Measurements from ENCODE around the gene CCDC7. TPM values are rescaled to one million over a fixed set of nuclear protein-coding genes. Genes with fewer than 3 reads are reported as not detected.

The CCDC7 gene
- total RNA-seq, 1 experiment from 2014 or later: 4.0 TPM

DNA sequence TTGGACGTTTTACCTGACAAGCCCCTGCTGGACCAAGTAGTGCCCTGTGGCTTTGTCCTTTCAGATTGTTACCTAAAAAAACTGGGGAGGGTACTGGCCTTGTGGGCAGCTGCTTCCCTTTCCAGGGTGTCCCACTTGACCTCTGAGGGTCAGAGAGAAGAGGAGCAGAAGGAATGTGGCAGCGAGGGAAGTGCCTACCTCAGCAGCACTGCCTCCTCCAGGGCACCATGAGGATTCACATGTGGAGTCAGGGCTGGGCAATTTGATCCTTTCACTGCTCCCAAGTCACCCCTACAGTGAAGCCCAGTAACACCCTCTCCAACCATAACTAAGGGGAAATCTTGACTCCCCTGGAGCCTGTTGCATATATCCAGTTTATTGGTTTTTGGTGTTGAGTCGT, 447.5 kb downstream of the CCDC7 start:
- peaks cover 16 to 22% of the 10 kb centered on the region in 2 experiments for H3K36me3 ChIP-seq (ENCODE audit: control insufficient read depth in 1 of 2, insufficient read depth in 2 of 2, low read length in 2 of 2)
- no peak overlapping the region for H3K9ac ChIP-seq (ENCODE audit: low read length)
- no peaks in the 10 kb centered on the region for H3K9me2 ChIP-seq (ENCODE audit: insufficient read depth)
- no peaks in the 10 kb centered on the region for H4K20me1 ChIP-seq (ENCODE audit: insufficient read depth)
- POLR2A ChIA-PET: no interaction called here
- no peak overlapping the region for H3K27ac ChIP-seq (ENCODE audit: low read depth, low read length)
- BruUV-seq (replicated peaks): no TSS peak
- H3K27me3 ChIP-seq (ENCODE audit: insufficient read depth, low read length): no peaks in the 10 kb centered on the region
- CTCF ChIA-PET: no interaction called here
- H2AFZ ChIP-seq (ENCODE audit: low read depth, low read length, poor library complexity, severe bottlenecking): no peak overlapping the region
- H3K4me1 ChIP-seq (ENCODE audit: control insufficient read depth in 1 of 2, insufficient read depth in 2 of 2, low read length in 2 of 2): no peaks in the 10 kb centered on the region
- DNase-seq (ENCODE audit: low read depth, low spot score) (no peak), ATAC-seq (peak; percentile 89)
- RAD21 ChIA-PET (ENCODE audit: low non-redundant PET in 1 of 2, low total read pairs in 2 of 2, uncharacterized antibody in 2 of 2, unreplicated experiment in 2 of 2): no interaction called here
- no peaks in the 10 kb centered on the region for H3K9me3 ChIP-seq (ENCODE audit: control insufficient read depth in 1 of 2, insufficient read depth in 1 of 2, low read depth in 1 of 2, low read length in 2 of 2)
- intact Hi-C loops (cut with micrococcal nuclease): no loop called here
- no peak overlapping the region for H3K4me2 ChIP-seq (ENCODE audit: low read length)
- no peaks in the 10 kb centered on the region for H3K79me2 ChIP-seq (ENCODE audit: insufficient read depth, low read length)
- TF ChIP-seq, protein P1, sequence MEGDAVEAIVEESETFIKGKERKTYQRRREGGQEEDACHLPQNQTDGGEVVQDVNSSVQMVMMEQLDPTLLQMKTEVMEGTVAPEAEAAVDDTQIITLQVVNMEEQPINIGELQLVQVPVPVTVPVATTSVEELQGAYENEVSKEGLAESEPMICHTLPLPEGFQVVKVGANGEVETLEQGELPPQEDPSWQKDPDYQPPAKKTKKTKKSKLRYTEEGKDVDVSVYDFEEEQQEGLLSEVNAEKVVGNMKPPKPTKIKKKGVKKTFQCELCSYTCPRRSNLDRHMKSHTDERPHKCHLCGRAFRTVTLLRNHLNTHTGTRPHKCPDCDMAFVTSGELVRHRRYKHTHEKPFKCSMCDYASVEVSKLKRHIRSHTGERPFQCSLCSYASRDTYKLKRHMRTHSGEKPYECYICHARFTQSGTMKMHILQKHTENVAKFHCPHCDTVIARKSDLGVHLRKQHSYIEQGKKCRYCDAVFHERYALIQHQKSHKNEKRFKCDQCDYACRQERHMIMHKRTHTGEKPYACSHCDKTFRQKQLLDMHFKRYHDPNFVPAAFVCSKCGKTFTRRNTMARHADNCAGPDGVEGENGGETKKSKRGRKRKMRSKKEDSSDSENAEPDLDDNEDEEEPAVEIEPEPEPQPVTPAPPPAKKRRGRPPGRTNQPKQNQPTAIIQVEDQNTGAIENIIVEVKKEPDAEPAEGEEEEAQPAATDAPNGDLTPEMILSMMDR (IDR thresholded peaks at IDR 0.05 in 2 of 3, conservative IDR thresholded peaks at IDR 0.05 in 1 of 3; ENCODE audit: borderline replicate concordance in 1 of 3, insufficient read depth in 1 of 3, low read depth in 2 of 3, low read length in 2 of 3): peak in 2 of 3 experiments; percentile 34 to 55; a peak in 4 of 6 replicates
- TF ChIP-seq, protein P2, sequence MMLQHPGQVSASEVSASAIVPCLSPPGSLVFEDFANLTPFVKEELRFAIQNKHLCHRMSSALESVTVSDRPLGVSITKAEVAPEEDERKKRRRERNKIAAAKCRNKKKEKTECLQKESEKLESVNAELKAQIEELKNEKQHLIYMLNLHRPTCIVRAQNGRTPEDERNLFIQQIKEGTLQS (IDR thresholded peaks at IDR 0.05): no peak
- no peak overlapping the region for H3K4me3 ChIP-seq (replicated peaks in 1 of 2; ENCODE audit: low read depth in 1 of 2, low read length in 2 of 2)

DNA sequence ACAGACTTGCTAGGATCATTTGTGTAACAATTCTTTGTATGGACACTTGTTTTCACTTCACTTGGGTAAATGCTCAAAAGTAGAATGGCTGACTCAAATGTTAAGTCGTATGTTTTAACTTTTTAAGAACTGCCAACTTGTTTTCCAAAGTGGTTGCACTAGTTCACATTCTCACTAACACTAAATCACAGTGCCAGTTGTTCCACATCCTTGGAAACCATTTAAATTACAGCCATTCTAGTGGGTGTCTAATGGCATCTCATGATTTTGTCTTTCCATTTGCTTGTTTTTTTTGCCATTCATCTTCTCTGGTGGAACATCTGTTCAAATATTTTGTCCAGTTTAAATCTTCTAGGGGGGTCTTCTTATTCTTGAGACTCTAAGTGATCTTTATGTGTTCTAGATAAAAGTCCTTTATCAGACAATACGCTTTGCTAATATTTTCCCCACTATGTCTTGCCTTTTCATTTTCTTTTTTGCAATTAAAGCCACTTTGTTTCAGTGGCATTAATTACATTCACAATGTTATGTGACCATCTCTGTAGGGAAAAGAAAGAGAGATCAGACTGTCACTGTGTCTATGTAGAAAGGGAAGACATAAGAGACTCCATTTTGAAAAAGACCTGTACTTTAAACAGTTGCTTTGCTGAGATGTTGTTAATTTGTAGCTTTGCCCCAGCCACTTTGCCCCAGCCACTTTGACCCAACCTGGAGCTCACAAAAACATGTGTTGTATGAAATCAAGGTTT, 448.1 kb downstream of the CCDC7 start:
- H3K9me2 ChIP-seq (ENCODE audit: insufficient read depth): no peaks in the 10 kb centered on the region
- ChIA-PET RAD21 (ENCODE audit: low non-redundant PET in 1 of 2, low total read pairs in 2 of 2, uncharacterized antibody in 2 of 2, unreplicated experiment in 2 of 2) (no interaction called here), CTCF (no interaction called here), POLR2A (no interaction called here)
- H3K4me3 ChIP-seq (replicated peaks in 1 of 2; ENCODE audit: low read depth in 1 of 2, low read length in 2 of 2): no peak overlapping the region
- H3K4me2 ChIP-seq (ENCODE audit: low read length): no peak overlapping the region
- TF ChIP-seq FOSL1 (IDR thresholded peaks at IDR 0.05; ENCODE audit: low read depth) (no peak), ZNF274 (IDR thresholded peaks at IDR 0.05; ENCODE audit: low read depth, low read length) (no peak), RAD21 (IDR thresholded peaks at IDR 0.05; ENCODE audit: low read depth) (no peak), YY1 (IDR thresholded peaks at IDR 0.05; ENCODE audit: extremely low read depth, insufficient replicate concordance, low read depth, low read length) (no peak), POLR2AphosphoS5 (IDR thresholded peaks at IDR 0.05; ENCODE audit: low read depth, low read length) (no peak), EGR1 (IDR thresholded peaks at IDR 0.05; ENCODE audit: low read depth) (no peak), SP1 (IDR thresholded peaks at IDR 0.05; ENCODE audit: low read depth) (no peak), EZH2phosphoT487 (IDR thresholded peaks at IDR 0.05; ENCODE audit: borderline replicate concordance) (no peak), SIN3A (IDR thresholded peaks at IDR 0.05; ENCODE audit: low read depth) (no peak), CBX3 (IDR thresholded peaks at IDR 0.05; ENCODE audit: low read depth) (no peak), CEBPB (IDR thresholded peaks at IDR 0.05; ENCODE audit: low read depth) (no peak)
- TF ChIP-seq, protein P3, sequence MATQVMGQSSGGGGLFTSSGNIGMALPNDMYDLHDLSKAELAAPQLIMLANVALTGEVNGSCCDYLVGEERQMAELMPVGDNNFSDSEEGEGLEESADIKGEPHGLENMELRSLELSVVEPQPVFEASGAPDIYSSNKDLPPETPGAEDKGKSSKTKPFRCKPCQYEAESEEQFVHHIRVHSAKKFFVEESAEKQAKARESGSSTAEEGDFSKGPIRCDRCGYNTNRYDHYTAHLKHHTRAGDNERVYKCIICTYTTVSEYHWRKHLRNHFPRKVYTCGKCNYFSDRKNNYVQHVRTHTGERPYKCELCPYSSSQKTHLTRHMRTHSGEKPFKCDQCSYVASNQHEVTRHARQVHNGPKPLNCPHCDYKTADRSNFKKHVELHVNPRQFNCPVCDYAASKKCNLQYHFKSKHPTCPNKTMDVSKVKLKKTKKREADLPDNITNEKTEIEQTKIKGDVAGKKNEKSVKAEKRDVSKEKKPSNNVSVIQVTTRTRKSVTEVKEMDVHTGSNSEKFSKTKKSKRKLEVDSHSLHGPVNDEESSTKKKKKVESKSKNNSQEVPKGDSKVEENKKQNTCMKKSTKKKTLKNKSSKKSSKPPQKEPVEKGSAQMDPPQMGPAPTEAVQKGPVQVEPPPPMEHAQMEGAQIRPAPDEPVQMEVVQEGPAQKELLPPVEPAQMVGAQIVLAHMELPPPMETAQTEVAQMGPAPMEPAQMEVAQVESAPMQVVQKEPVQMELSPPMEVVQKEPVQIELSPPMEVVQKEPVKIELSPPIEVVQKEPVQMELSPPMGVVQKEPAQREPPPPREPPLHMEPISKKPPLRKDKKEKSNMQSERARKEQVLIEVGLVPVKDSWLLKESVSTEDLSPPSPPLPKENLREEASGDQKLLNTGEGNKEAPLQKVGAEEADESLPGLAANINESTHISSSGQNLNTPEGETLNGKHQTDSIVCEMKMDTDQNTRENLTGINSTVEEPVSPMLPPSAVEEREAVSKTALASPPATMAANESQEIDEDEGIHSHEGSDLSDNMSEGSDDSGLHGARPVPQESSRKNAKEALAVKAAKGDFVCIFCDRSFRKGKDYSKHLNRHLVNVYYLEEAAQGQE (IDR thresholded peaks at IDR 0.05; ENCODE audit: low read depth): no peak
- no peaks in the 10 kb centered on the region for H3K9me3 ChIP-seq (ENCODE audit: control insufficient read depth in 1 of 2, insufficient read depth in 1 of 2, low read depth in 1 of 2, low read length in 2 of 2)
- H3K9ac ChIP-seq (ENCODE audit: low read length): no peak overlapping the region
- TSS peak; percentile 6 for BruUV-seq (replicated peaks)
- DNase-seq (ENCODE audit: low read depth, low spot score): no peak
- H3K79me2 ChIP-seq (ENCODE audit: insufficient read depth, low read length): no peaks in the 10 kb centered on the region
- H3K36me3 ChIP-seq (ENCODE audit: control insufficient read depth in 1 of 2, insufficient read depth in 2 of 2, low read length in 2 of 2): peaks cover 19 to 28% of the 10 kb centered on the region in 2 experiments
- no peaks in the 10 kb centered on the region for H3K4me1 ChIP-seq (ENCODE audit: control insufficient read depth in 1 of 2, insufficient read depth in 2 of 2, low read length in 2 of 2)
- no peak overlapping the region for H2AFZ ChIP-seq (ENCODE audit: low read depth, low read length, poor library complexity, severe bottlenecking)
- no peaks in the 10 kb centered on the region for H3K27me3 ChIP-seq (ENCODE audit: insufficient read depth, low read length)
- no peaks in the 10 kb centered on the region for H4K20me1 ChIP-seq (ENCODE audit: insufficient read depth)
- no peak overlapping the region for H3K27ac ChIP-seq (ENCODE audit: low read depth, low read length)
- no peak for ATAC-seq
- intact Hi-C loops (cut with micrococcal nuclease): no loop called here
